PFSK-1 (cell line): ENCODE measurements around the gene CD200.

ENCODE experiments used
- FOXP2 ChIP-seq: optimal IDR thresholded peaks from 2 replicates; pipeline ENCODE3; 2011; ENCODE audit warnings: borderline replicate concordance, control low read depth, inconsistent platforms; ENCODE audit not compliant: insufficient read depth; ENCODE audit errors: extremely low read length, extremely low read depth
- POLR2AphosphoS5 ChIP-seq: IDR thresholded peaks from 2 replicates; pipeline ENCODE4 v1.6.1; 2012; ENCODE audit warnings: low read depth, mild to moderate bottlenecking, control low read depth, low read length, moderate library complexity
- REST ChIP-seq, 2 experiments: IDR thresholded peaks; 2 replicates each; pipeline versions ENCODE4 v1.6.1 to v1.8.0; 2011 to 2012; ENCODE audit warnings: low read depth in 2 of 2, low read length in 2 of 2, control low read depth in 1 of 2, inconsistent platforms in 1 of 2, mild to moderate bottlenecking in 1 of 2, moderate library complexity in 1 of 2; ENCODE audit not compliant: insufficient read depth in 1 of 2
- SIN3A ChIP-seq: IDR thresholded peaks from 2 replicates; pipeline ENCODE4 v1.6.1; 2012; ENCODE audit warnings: mild to moderate bottlenecking, low read length, moderate library complexity, borderline replicate concordance; ENCODE audit not compliant: insufficient read depth
- TAF1 ChIP-seq: IDR thresholded peaks from 2 replicates; pipeline ENCODE4 v1.6.1; 2012; ENCODE audit warnings: low read length, control low read depth, borderline replicate concordance; ENCODE audit not compliant: insufficient read depth

- TF ChIP-seq TAF1, result no peak
- TF ChIP-seq REST (IDR thresholded peaks at IDR 0.05; ENCODE audit: insufficient read depth in 1 of 2, low read depth in 2 of 2, low read length in 2 of 2), result no peak
- no peak for TF ChIP-seq SIN3A
- no peak for TF ChIP-seq POLR2AphosphoS5
- no peak for TF ChIP-seq FOXP2
These were observed 43.4 kb downstream of the CD200 start for GRCh38 chr3:112376241-112376911.
